ENCODE results near the gene TYW1B.
"Not testable (repeated sequence)": the region's sequence is repeated elsewhere in the genome, so short reads cannot be mapped to it uniquely, and the experiment has no call there.

Gene TYW1B

GRCh38 chr7:72561988-72562387, 266.0 kb downstream of the TYW1B start:
- in situ Hi-C loops (cut with MboI; ENCODE audit: low sequenced_read_pairs), result not testable (repeated sequence)

GRCh38 chr7:72559546-72559945, 268.5 kb downstream of the TYW1B start:
- in situ Hi-C loops (cut with MboI; ENCODE audit: low sequenced_read_pairs), result not testable (repeated sequence)

- in situ Hi-C loops (cut with MboI; ENCODE audit: low sequenced_read_pairs), result not testable (repeated sequence)
Measured at GRCh38 chr7:72556733-72557132, 271.3 kb downstream of the TYW1B start.

GRCh38 chr7:72555238-72555637, 272.8 kb downstream of the TYW1B start:
- in situ Hi-C loops (cut with MboI; ENCODE audit: low sequenced_read_pairs), result not testable (repeated sequence)

- in situ Hi-C loops (cut with MboI; ENCODE audit: low sequenced_read_pairs), result not testable (repeated sequence)
Measured at GRCh38 chr7:72554401-72554800, 273.6 kb downstream of the TYW1B start.

- in situ Hi-C loops (cut with MboI; ENCODE audit: low sequenced_read_pairs), result not testable (repeated sequence)
Measured at GRCh38 chr7:72550454-72550853, 277.5 kb downstream of the TYW1B start.

GRCh38 chr7:72546586-72547237, 281.3 kb downstream of the TYW1B start:
- in situ Hi-C loops (cut with MboI; ENCODE audit: low sequenced_read_pairs), result not testable (repeated sequence)

- in situ Hi-C loops (cut with MboI; ENCODE audit: low sequenced_read_pairs), result not testable (repeated sequence)
Measured at GRCh38 chr7:72544531-72544930, 283.5 kb downstream of the TYW1B start.

- in situ Hi-C loops (cut with MboI; ENCODE audit: low sequenced_read_pairs), result no loop called here
Measured at GRCh38 chr7:72540923-72541322, 287.1 kb downstream of the TYW1B start.

GRCh38 chr7:72540106-72540611, 287.8 kb downstream of the TYW1B start:
- in situ Hi-C loops (cut with MboI; ENCODE audit: low sequenced_read_pairs), result no loop called here

- in situ Hi-C loops (cut with MboI; ENCODE audit: low sequenced_read_pairs), result no loop called here
Measured at GRCh38 chr7:72539702-72540101, 288.3 kb downstream of the TYW1B start.

GRCh38 chr7:72538856-72539255, 289.1 kb downstream of the TYW1B start:
- in situ Hi-C loops (cut with MboI; ENCODE audit: low sequenced_read_pairs), result no loop called here

- in situ Hi-C loops (cut with MboI; ENCODE audit: low sequenced_read_pairs), result no loop called here
Measured at GRCh38 chr7:72538147-72538546, 289.9 kb downstream of the TYW1B start.

- in situ Hi-C loops (cut with MboI; ENCODE audit: low sequenced_read_pairs), result not testable (repeated sequence)
Measured at GRCh38 chr7:72536038-72536437, 292.0 kb downstream of the TYW1B start.

- in situ Hi-C loops (cut with MboI; ENCODE audit: low sequenced_read_pairs), result not testable (repeated sequence)
Measured at GRCh38 chr7:72531048-72531447, 297.0 kb downstream of the TYW1B start.

Data from HL-60/S4 treated with phorbol 12-myristate 13-acetate at 8.2 ng/mL for 4 days and 3 days (cell line).